ENCODE measurements around the gene CLSTN2. TPM values are rescaled to one million over a fixed set of nuclear protein-coding genes. Genes with fewer than 3 reads are reported as not detected.

CLSTN2 gene
- total and polyA plus RNA-seq, 12 donors: 0.67 to 17.8 (median 5.3) TPM

GRCh38 chr3:140085001-140085400 lies 150.0 kb downstream of the CLSTN2 start:
- no peak for TF ChIP-seq CTCF (IDR thresholded peaks at IDR 0.05)
- no peak for TF ChIP-seq POLR2A (IDR thresholded peaks at IDR 0.05)
- H3K4me3 ChIP-seq: no peak overlapping the region
- no peaks in the 10 kb centered on the region for H3K9me3 ChIP-seq (replicated peaks in 1 of 3)
- no peaks in the 10 kb centered on the region for H3K4me1 ChIP-seq (replicated peaks in 1 of 2)
- H3K36me3 ChIP-seq (replicated peaks in 1 of 2): no peaks in the 10 kb centered on the region
- intact Hi-C loops (cut with DNase I): no loop called here
- DNase-seq: no peak
- 63 to 73% (median 68%) methylated on average over 5 of the region's 5 CpGs for WGBS, 4 donors
- H3K27me3 ChIP-seq: no peaks in the 10 kb centered on the region
- H3K27ac ChIP-seq: no peak overlapping the region

GRCh38 chr3:140086642-140087041 lies 151.7 kb downstream of the CLSTN2 start:
- no peak for TF ChIP-seq POLR2A (IDR thresholded peaks at IDR 0.05)
- Histone ChIP-seq H3K27ac (no peak overlapping the region), H3K27me3 (no peaks in the 10 kb centered on the region), H3K4me1 (replicated peaks in 1 of 2) (no peaks in the 10 kb centered on the region), H3K4me3 (no peak overlapping the region), H3K9me3 (replicated peaks in 1 of 3) (no peaks in the 10 kb centered on the region), H3K36me3 (replicated peaks in 1 of 2) (no peaks in the 10 kb centered on the region)
- intact Hi-C loops (cut with DNase I): no loop called here
- 57 to 75% (median 66%) methylated on average over 1 of the region's 1 CpG for WGBS, 4 donors
- no peak for DNase-seq

- no peak for TF ChIP-seq CTCF (IDR thresholded peaks at IDR 0.05)
- TF ChIP-seq POLR2A (IDR thresholded peaks at IDR 0.05): no peak
- Histone ChIP-seq H3K4me3 (no peak overlapping the region), H3K36me3 (replicated peaks in 1 of 2) (no peaks in the 10 kb centered on the region), H3K9me3 (replicated peaks in 1 of 3) (no peaks in the 10 kb centered on the region), H3K27me3 (no peaks in the 10 kb centered on the region), H3K27ac (no peak overlapping the region), H3K4me1 (replicated peaks in 1 of 2) (no peaks in the 10 kb centered on the region)
- no peak for DNase-seq
- intact Hi-C loops (cut with DNase I): no loop called here
- WGBS, 4 donors: 67 to 77% (median 74%) methylated on average over 3 of the region's 3 CpGs
Measured at GRCh38 chr3:140088058-140088457, 153.1 kb downstream of the CLSTN2 start.

- no peaks in the 10 kb centered on the region for H3K27me3 ChIP-seq
- no peaks in the 10 kb centered on the region for H3K36me3 ChIP-seq (replicated peaks in 1 of 2)
- 75 to 94% (median 83%) methylated on average over 2 of the region's 2 CpGs for WGBS, 4 donors
- H3K4me3 ChIP-seq: no peak overlapping the region
- TF ChIP-seq CTCF (IDR thresholded peaks at IDR 0.05) (no peak), POLR2A (IDR thresholded peaks at IDR 0.05) (no peak)
- intact Hi-C loops (cut with DNase I): no loop called here
- DNase-seq: no peak
- no peaks in the 10 kb centered on the region for H3K9me3 ChIP-seq (replicated peaks in 1 of 3)
- no peaks in the 10 kb centered on the region for H3K4me1 ChIP-seq (replicated peaks in 1 of 2)
- no peak overlapping the region for H3K27ac ChIP-seq
Measured at GRCh38 chr3:140088513-140088912, 153.5 kb downstream of the CLSTN2 start.

GRCh38 chr3:140089403-140090072 lies 154.6 kb downstream of the CLSTN2 start:
- intact Hi-C loops (cut with DNase I): no loop called here
- Histone ChIP-seq H3K36me3 (replicated peaks in 1 of 2) (no peaks in the 10 kb centered on the region), H3K27ac (no peak overlapping the region), H3K27me3 (no peaks in the 10 kb centered on the region), H3K4me1 (replicated peaks in 1 of 2) (no peaks in the 10 kb centered on the region), H3K4me3 (no peak overlapping the region), H3K9me3 (replicated peaks in 1 of 3) (no peaks in the 10 kb centered on the region)
- TF ChIP-seq POLR2A (IDR thresholded peaks at IDR 0.05) (no peak), CTCF (IDR thresholded peaks at IDR 0.05) (no peak)
- DNase-seq: no peak
- WGBS, 4 donors: 76 to 95% (median 91%) methylated on average over 2 of the region's 2 CpGs
